ENCODE results near the gene SCARF2. TPM values are rescaled to one million over a fixed set of nuclear protein-coding genes. Genes with fewer than 3 reads are reported as not detected.
A peak's percentile ranks its signal among the peaks of the same experiment; 100 is the strongest.

SCARF2 gene
- total and polyA plus RNA-seq, 2 of the 13 experiments (the other 11 are each of a cell fraction or from before 2014, with no cell fraction given) = 3.3 to 6.2 TPM

- peak; percentile 90 for TF ChIP-seq ARID4A (CRISPR knock-in tag; IDR thresholded peaks at IDR 0.05; ENCODE audit: borderline replicate concordance)
- no peak for TF ChIP-seq ZNF646 (CRISPR knock-in tag; IDR thresholded peaks at IDR 0.05)
- TF ChIP-seq CBX5 (CRISPR knock-in tag; IDR thresholded peaks at IDR 0.05; ENCODE audit: borderline replicate concordance) = no peak; the same call in 1 of the 2 replicates
- peak; percentile 92 for TF ChIP-seq KDM3A (CRISPR knock-in tag; IDR thresholded peaks at IDR 0.05; ENCODE audit: low read depth)
- TF ChIP-seq ZBTB1 (CRISPR knock-in tag; IDR thresholded peaks at IDR 0.05; ENCODE audit: borderline replicate concordance) = no peak
- peak; percentile 81; the same call in 1 of the 2 replicates for TF ChIP-seq ZNF788 (CRISPR knock-in tag; IDR thresholded peaks at IDR 0.05; ENCODE audit: borderline replicate concordance)
- TF ChIP-seq ZIK1 (CRISPR knock-in tag; IDR thresholded peaks at IDR 0.05; ENCODE audit: borderline replicate concordance, low read depth) = peak; percentile 24; the same call in 1 of the 2 replicates
- TF ChIP-seq ZNF772 (CRISPR knock-in tag; IDR thresholded peaks at IDR 0.05) = peak; percentile 83
- TF ChIP-seq ZNF660 (CRISPR knock-in tag; IDR thresholded peaks at IDR 0.05; ENCODE audit: borderline replicate concordance, low read depth) = no peak
- TF ChIP-seq HNRNPUL1 (IDR thresholded peaks at IDR 0.05; ENCODE audit: low read depth, low read length) = no peak
- TF ChIP-seq ZNF430 (CRISPR knock-in tag; IDR thresholded peaks at IDR 0.05) = no peak
- TF ChIP-seq AKAP8 (CRISPR knock-in tag; IDR thresholded peaks at IDR 0.05) = no peak
- TF ChIP-seq FOXM1 (CRISPR knock-in tag; IDR thresholded peaks at IDR 0.05) = no peak
- TF ChIP-seq ATF2 (CRISPR knock-in tag; IDR thresholded peaks at IDR 0.05) = 0 out of 2 replicates have a peak, but pooled peaks have one; percentile 28
- TF ChIP-seq NBN (conservative IDR thresholded peaks at IDR 0.05) = no peak
Measured at GRCh38 chr22:20393705-20394476, 43.7 kb downstream of the SCARF2 start, which contains the start of gene ZNF74 (continued).

All from HepG2 (cell line).